ENCODE data around the gene HGF. TPM values are rescaled to one million over a fixed set of nuclear protein-coding genes. Genes with fewer than 3 reads are reported as not detected.

The HGF gene
- total and polyA plus RNA-seq, 10 of the 15 experiments (the other 5 are each of a cell fraction or from before 2014, with no cell fraction given) = 0.10 to 1.7 (median 0.99) TPM

DNA sequence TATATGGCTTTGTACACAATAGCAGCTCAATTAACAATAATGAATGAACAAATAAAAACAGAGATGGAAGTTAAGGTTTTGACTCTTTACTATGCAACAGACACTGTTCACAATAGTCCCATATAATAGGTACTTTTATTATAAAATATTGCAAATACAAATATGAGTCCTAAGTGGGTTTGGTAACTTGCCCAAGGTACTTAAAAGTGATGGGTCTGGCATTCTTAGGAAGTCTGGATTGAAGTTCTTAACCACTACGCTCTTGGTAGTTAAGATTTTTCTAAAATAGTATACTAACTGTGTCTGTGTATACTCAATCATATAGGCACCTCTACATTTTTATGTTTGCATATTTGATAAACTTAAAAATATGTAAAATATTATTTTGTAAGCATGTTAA is 55.5 kb downstream of the HGF start:
- Histone ChIP-seq H3K4me3 (no peak overlapping the region), H4K20me1 (ENCODE audit: control insufficient read depth, insufficient read depth) (no peaks in the 10 kb centered on the region), H3K27me3 (replicated peaks in 1 of 2; ENCODE audit: control insufficient read depth in 2 of 2, insufficient read depth in 2 of 2, low read length in 1 of 2) (no peaks in the 10 kb centered on the region), H3K27ac (ENCODE audit: control insufficient read depth, insufficient read depth) (no peak overlapping the region), H2AFZ (ENCODE audit: control insufficient read depth, low read depth, low read length) (no peak overlapping the region), H3K4me1 (ENCODE audit: control insufficient read depth, insufficient read depth, low read length) (no peaks in the 10 kb centered on the region), H3K79me2 (ENCODE audit: control insufficient read depth, insufficient read depth, low read length) (no peaks in the 10 kb centered on the region), H3K9me3 (replicated peaks; ENCODE audit: control insufficient read depth, insufficient read depth, low read length) (no peaks in the 10 kb centered on the region), H3K36me3 (ENCODE audit: control insufficient read depth in 2 of 2, insufficient read depth in 2 of 2, low read length in 1 of 2) (no peaks in the 10 kb centered on the region), H3K9ac (ENCODE audit: control insufficient read depth, insufficient read depth, low read length) (no peak overlapping the region), H3K4me2 (ENCODE audit: control insufficient read depth, insufficient read depth) (no peak overlapping the region)
- ATAC-seq = no peak
- SMC1A ChIA-PET (ENCODE audit: uncharacterized antibody, unreplicated experiment) = interaction anchor here (1.3 to 3.7 kb wide), 2 partner anchors 214 to 219 kb away, joined by 4 to 59 read pairs; no protein-coding TSS in a partner anchor
- POLR2A ChIA-PET = no interaction called here
- in situ Hi-C loops (cut with MboI) = loop anchor here (25.0 kb wide), 1 partner anchor 202 kb away; no protein-coding TSS in a partner anchor
- intact Hi-C loops (cut with micrococcal nuclease; ENCODE audit: unreplicated experiment) = loop anchor here (10.0 kb wide), 1 partner anchor 300 kb away; no protein-coding TSS in a partner anchor
- no peak for DNase-seq (ENCODE audit: low read depth, low spot score)
- no TSS peak for BruUV-seq (replicated peaks)
- TF ChIP-seq BACH1 (IDR thresholded peaks at IDR 0.05; ENCODE audit: borderline replicate concordance) = no peak
- TF ChIP-seq TAF1 (IDR thresholded peaks at IDR 0.05; ENCODE audit: borderline replicate concordance, low read depth, low read length) = no peak
- no peak for TF ChIP-seq NFXL1 (IDR thresholded peaks at IDR 0.05; ENCODE audit: borderline replicate concordance)
- FAIRE-seq = no peak
- 0% methylated on average over 1 of the region's 1 CpG for WGBS (ENCODE audit: insufficient coverage, insufficient replicate concordance, low lambda C conversion rate, missing lambda C conversion rate)
- CTCF ChIA-PET = interaction anchor here (0.7 to 4.9 kb wide), 3 partner anchors 213 to 215 kb away, joined by 3 to 79 read pairs (median 3); no protein-coding TSS in a partner anchor
- RAD21 ChIA-PET (ENCODE audit: unreplicated experiment) = interaction anchor here (2.8 kb wide), 1 partner anchor 214 kb away, joined by 15 read pairs; no protein-coding TSS in a partner anchor

DNA sequence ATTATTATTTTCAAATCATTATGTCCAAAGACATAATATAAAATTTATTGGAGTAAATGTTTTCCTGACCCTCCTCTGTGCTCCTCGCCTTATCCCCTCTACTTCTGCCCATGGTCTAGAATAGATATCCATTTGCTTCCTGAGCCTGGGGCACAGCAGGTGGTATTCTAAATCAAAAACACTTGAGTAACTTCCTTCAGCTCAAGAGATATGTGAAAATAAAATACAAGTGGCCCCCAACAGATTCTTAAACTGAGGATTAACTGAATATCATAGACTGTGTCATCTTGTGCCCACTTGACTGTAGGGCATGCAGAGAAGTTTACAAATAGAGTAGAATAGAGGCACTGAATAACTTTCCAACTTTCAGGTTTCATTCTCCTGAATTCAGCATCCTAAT is 59.1 kb downstream of the HGF start:
- FAIRE-seq (no peak), ATAC-seq (no peak), DNase-seq (ENCODE audit: low read depth, low spot score) (no peak)
- Histone ChIP-seq H4K20me1 (ENCODE audit: control insufficient read depth, insufficient read depth) (no peaks in the 10 kb centered on the region), H3K9ac (ENCODE audit: control insufficient read depth, insufficient read depth, low read length) (no peak overlapping the region), H3K27ac (ENCODE audit: control insufficient read depth, insufficient read depth) (no peak overlapping the region), H3K36me3 (ENCODE audit: control insufficient read depth in 2 of 2, insufficient read depth in 2 of 2, low read length in 1 of 2) (no peaks in the 10 kb centered on the region), H2AFZ (ENCODE audit: control insufficient read depth, low read depth, low read length) (no peak overlapping the region), H3K79me2 (ENCODE audit: control insufficient read depth, insufficient read depth, low read length) (no peaks in the 10 kb centered on the region), H3K4me2 (ENCODE audit: control insufficient read depth, insufficient read depth) (no peak overlapping the region), H3K4me3 (no peak overlapping the region), H3K27me3 (replicated peaks in 1 of 2; ENCODE audit: control insufficient read depth in 2 of 2, insufficient read depth in 2 of 2, low read length in 1 of 2) (no peaks in the 10 kb centered on the region), H3K9me3 (replicated peaks; ENCODE audit: control insufficient read depth, insufficient read depth, low read length) (no peaks in the 10 kb centered on the region), H3K4me1 (ENCODE audit: control insufficient read depth, insufficient read depth, low read length) (no peaks in the 10 kb centered on the region)
- ChIA-PET RAD21 (ENCODE audit: unreplicated experiment) (no interaction called here), SMC1A (ENCODE audit: uncharacterized antibody, unreplicated experiment) (no interaction called here), POLR2A (no interaction called here), CTCF (interaction anchor here (2.6 kb wide), 1 partner anchor 211 kb away, joined by 11 read pairs; no protein-coding TSS in a partner anchor)
- TF ChIP-seq ZNF622 (IDR thresholded peaks at IDR 0.05) = no peak
- no peak for TF ChIP-seq PML (IDR thresholded peaks at IDR 0.05; ENCODE audit: low read length)
- no peak for TF ChIP-seq PAX5 (IDR thresholded peaks at IDR 0.05; ENCODE audit: borderline replicate concordance, low read depth, low read length)
- no peak for TF ChIP-seq EZH2 (IDR thresholded peaks at IDR 0.05; ENCODE audit: borderline replicate concordance, control insufficient read depth, low read depth, low read length)
- TF ChIP-seq FOXM1 (IDR thresholded peaks at IDR 0.05; ENCODE audit: low read depth, low read length) = no peak
- TF ChIP-seq SMC3 (IDR thresholded peaks at IDR 0.05; ENCODE audit: borderline replicate concordance, low read length) = no peak
- no peak for TF ChIP-seq KDM1A (IDR thresholded peaks at IDR 0.05; ENCODE audit: borderline replicate concordance)
- TF ChIP-seq CHD2 (IDR thresholded peaks at IDR 0.05; ENCODE audit: borderline replicate concordance, low read depth, low read length) = no peak
- TF ChIP-seq, protein P1, sequence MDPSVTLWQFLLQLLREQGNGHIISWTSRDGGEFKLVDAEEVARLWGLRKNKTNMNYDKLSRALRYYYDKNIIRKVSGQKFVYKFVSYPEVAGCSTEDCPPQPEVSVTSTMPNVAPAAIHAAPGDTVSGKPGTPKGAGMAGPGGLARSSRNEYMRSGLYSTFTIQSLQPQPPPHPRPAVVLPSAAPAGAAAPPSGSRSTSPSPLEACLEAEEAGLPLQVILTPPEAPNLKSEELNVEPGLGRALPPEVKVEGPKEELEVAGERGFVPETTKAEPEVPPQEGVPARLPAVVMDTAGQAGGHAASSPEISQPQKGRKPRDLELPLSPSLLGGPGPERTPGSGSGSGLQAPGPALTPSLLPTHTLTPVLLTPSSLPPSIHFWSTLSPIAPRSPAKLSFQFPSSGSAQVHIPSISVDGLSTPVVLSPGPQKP (IDR thresholded peaks at IDR 0.05; ENCODE audit: low read depth, low read length) = no peak
- no peak for TF ChIP-seq PAX8 (IDR thresholded peaks at IDR 0.05)
- TF ChIP-seq STAT1 (conservative IDR thresholded peaks at IDR 0.05) = no peak
- TF ChIP-seq KLF5 (IDR thresholded peaks at IDR 0.05; ENCODE audit: partially characterized antibody) = no peak
- 89% methylated on average over 1 of the region's 1 CpG for WGBS (ENCODE audit: insufficient coverage, insufficient replicate concordance, low lambda C conversion rate, missing lambda C conversion rate)
- intact Hi-C loops (cut with micrococcal nuclease; ENCODE audit: unreplicated experiment) = loop anchor here (10.0 kb wide), 1 partner anchor 304 kb away; no protein-coding TSS in a partner anchor
- BruUV-seq (replicated peaks) = no TSS peak
- in situ Hi-C loops (cut with MboI) = loop anchor here (25.0 kb wide), 1 partner anchor 198 kb away; no protein-coding TSS in a partner anchor

All from GM12878 (cell line).